Ectodermal cell (in vitro differentiated cells): ENCODE data around the gene MDGA2.
"Not testable (repeated sequence)": the region's sequence is repeated elsewhere in the genome, so short reads cannot be mapped to it uniquely, and the experiment has no call there.

Experiments used
- H3K27ac ChIP-seq: 2 replicates; pipeline ENCODE4 v1.7.0; 2013; ENCODE audit warnings: mild to moderate bottlenecking, low read depth, low read length; ENCODE audit not compliant: insufficient read depth, poor library complexity, severe bottlenecking
- H3K27me3 ChIP-seq: 2 replicates; pipeline ENCODE4 v1.7.0; 2013; ENCODE audit warnings: mild to moderate bottlenecking, low read length; ENCODE audit not compliant: insufficient read depth, control insufficient read depth, poor library complexity, severe bottlenecking
- H3K36me3 ChIP-seq: one replicate; pipeline ENCODE4 v1.7.0; 2013; ENCODE audit warnings: low read length; ENCODE audit not compliant: control insufficient read depth, insufficient read depth
- H3K4me1 ChIP-seq: one replicate; pipeline ENCODE4 v1.7.0; 2013; ENCODE audit warnings: low read length; ENCODE audit not compliant: control insufficient read depth, insufficient read depth
- H3K4me3 ChIP-seq: 2 replicates; pipeline ENCODE4 v1.7.0; 2013; ENCODE audit warnings: low read depth, low read length, control low read depth; ENCODE audit not compliant: insufficient read depth
- H3K9me3 ChIP-seq: 2 replicates; pipeline ENCODE4 v1.7.0; 2013; ENCODE audit warnings: mild to moderate bottlenecking, low read length, moderate library complexity; ENCODE audit not compliant: control insufficient read depth
- WGBS, 2 experiments: methylation state at CpG; one replicate each; pipeline ENCODE4 v1.1.7; 2013; ENCODE audit warnings: missing lambda C conversion rate in 2 of 2; 5-methylcytosine and 5-hydroxymethylcytosine counted together

Gene MDGA2

GRCh38 chr14:47327336-47327735, 348.1 kb downstream of the MDGA2 start:
- Histone ChIP-seq H3K4me1 (no peaks in the 10 kb centered on the region), H3K36me3 (no peaks in the 10 kb centered on the region), H3K27me3 (no peaks in the 10 kb centered on the region), H3K4me3 (no peak overlapping the region), H3K9me3 (no peaks in the 10 kb centered on the region), H3K27ac (no peak overlapping the region)
- WGBS, 2 experiments: 91 to 100% methylated on average over 2 to 3 of the region's 3 CpGs

- 74 to 87% methylated on average over 2 of the region's 2 CpGs for WGBS, 2 experiments
- Histone ChIP-seq H3K36me3 (no peaks in the 10 kb centered on the region), H3K27me3 (no peaks in the 10 kb centered on the region), H3K4me1 (no peaks in the 10 kb centered on the region), H3K9me3 (no peaks in the 10 kb centered on the region), H3K27ac (no peak overlapping the region), H3K4me3 (no peak overlapping the region)
These were observed 352.7 kb downstream of the MDGA2 start for GRCh38 chr14:47322751-47323150.

- no peak overlapping the region for H3K4me3 ChIP-seq
- no peaks in the 10 kb centered on the region for H3K4me1 ChIP-seq
- H3K36me3 ChIP-seq: no peaks in the 10 kb centered on the region
- WGBS, 2 experiments: 88 to 93% methylated on average over 2 of the region's 2 CpGs
- no peaks in the 10 kb centered on the region for H3K9me3 ChIP-seq
- no peaks in the 10 kb centered on the region for H3K27me3 ChIP-seq
- no peak overlapping the region for H3K27ac ChIP-seq
These were observed 373.3 kb downstream of the MDGA2 start for GRCh38 chr14:47302121-47302520.

- H3K9me3 ChIP-seq: no peaks in the 10 kb centered on the region
- no peaks in the 10 kb centered on the region for H3K27me3 ChIP-seq
- H3K36me3 ChIP-seq: no peaks in the 10 kb centered on the region
- 52 to 59% methylated on average over 3 of the region's 3 CpGs for WGBS, 2 experiments
- no peak overlapping the region for H3K27ac ChIP-seq
- no peak overlapping the region for H3K4me3 ChIP-seq
- H3K4me1 ChIP-seq: no peaks in the 10 kb centered on the region
These were observed 374.6 kb downstream of the MDGA2 start for GRCh38 chr14:47300796-47301195.

- no peaks in the 10 kb centered on the region for H3K9me3 ChIP-seq
- H3K36me3 ChIP-seq: no peaks in the 10 kb centered on the region
- H3K4me3 ChIP-seq: no peak overlapping the region
- H3K27me3 ChIP-seq: no peaks in the 10 kb centered on the region
- WGBS, 2 experiments: 86 to 100% methylated on average over 1 of the region's 1 CpG
- H3K4me1 ChIP-seq: no peaks in the 10 kb centered on the region
- no peak overlapping the region for H3K27ac ChIP-seq
These were observed 378.0 kb downstream of the MDGA2 start for GRCh38 chr14:47297374-47297773.

- Histone ChIP-seq H3K27me3 (no peaks in the 10 kb centered on the region), H3K4me3 (no peak overlapping the region), H3K27ac (no peak overlapping the region), H3K4me1 (no peaks in the 10 kb centered on the region), H3K9me3 (no peaks in the 10 kb centered on the region), H3K36me3 (no peaks in the 10 kb centered on the region)
- 89 to 91% methylated on average over 1 of the region's 1 CpG for WGBS, 2 experiments
These were observed 391.1 kb downstream of the MDGA2 start for GRCh38 chr14:47284283-47284682.

- not testable (repeated sequence) for H3K27ac ChIP-seq, H3K4me1 ChIP-seq, H3K36me3 ChIP-seq, H3K27me3 ChIP-seq, H3K9me3 ChIP-seq, H3K4me3 ChIP-seq
- 92 to 93% methylated on average over 16 of the region's 16 CpGs for WGBS, 2 experiments
These were observed 393.6 kb downstream of the MDGA2 start for GRCh38 chr14:47281761-47282160.

GRCh38 chr14:47278233-47278842, 397.1 kb downstream of the MDGA2 start:
- Histone ChIP-seq H3K4me1 (no peaks in the 10 kb centered on the region), H3K4me3 (no peak overlapping the region), H3K27ac (no peak overlapping the region), H3K36me3 (no peaks in the 10 kb centered on the region), H3K9me3 (no peaks in the 10 kb centered on the region), H3K27me3 (no peaks in the 10 kb centered on the region)
- 32 to 33% methylated on average over 4 of the region's 5 CpGs for WGBS, 2 experiments

GRCh38 chr14:47277703-47278102, 397.7 kb downstream of the MDGA2 start:
- H3K27me3 ChIP-seq: no peaks in the 10 kb centered on the region
- H3K4me3 ChIP-seq: no peak overlapping the region
- H3K36me3 ChIP-seq: no peaks in the 10 kb centered on the region
- 74 to 100% methylated on average over 1 of the region's 1 CpG for WGBS, 2 experiments
- no peaks in the 10 kb centered on the region for H3K9me3 ChIP-seq
- H3K27ac ChIP-seq: no peak overlapping the region
- no peaks in the 10 kb centered on the region for H3K4me1 ChIP-seq

GRCh38 chr14:47276931-47277330, 398.5 kb downstream of the MDGA2 start:
- Histone ChIP-seq H3K27me3 (no peaks in the 10 kb centered on the region), H3K4me1 (no peaks in the 10 kb centered on the region), H3K9me3 (no peaks in the 10 kb centered on the region), H3K4me3 (no peak overlapping the region), H3K36me3 (no peaks in the 10 kb centered on the region), H3K27ac (no peak overlapping the region)
- 76% methylated on average over 3 of the region's 3 CpGs for WGBS, 2 experiments

GRCh38 chr14:47273939-47274338, 401.5 kb downstream of the MDGA2 start:
- Histone ChIP-seq H3K9me3 (no peaks in the 10 kb centered on the region), H3K27me3 (no peaks in the 10 kb centered on the region), H3K4me1 (no peaks in the 10 kb centered on the region), H3K27ac (no peak overlapping the region), H3K4me3 (no peak overlapping the region), H3K36me3 (no peaks in the 10 kb centered on the region)
- WGBS, 2 experiments: 86 to 91% methylated on average over 4 to 5 of the region's 5 CpGs
